CD8-positive, alpha-beta memory T cell (primary cell): ENCODE data around the gene RNASE12. TPM values are rescaled to one million over a fixed set of nuclear protein-coding genes. Genes with fewer than 3 reads are reported as not detected.

Experiments
- CTCF ChIA-PET: fragments of 350-600 bp; sonication (Branson Sonifier 250); formaldehyde crosslinking; loops from one replicate; lab custom pipeline; 2021; ENCODE audit warnings: antibody characterized with exemption; lab: Charles Lee
- POLR2A ChIA-PET: fragments of 350-600 bp; sonication (Branson Sonifier 250); formaldehyde crosslinking; loops from one replicate; lab custom pipeline; 2021; ENCODE audit warnings: antibody characterized with exemption; lab: Charles Lee
- DNase-seq, 5 donors: peaks; one replicate each; pipeline versions ENCODE4 v3.0.0 to v3.0.0-alpha.2; 2020 to 2022; ENCODE audit warnings: mixed read lengths in 1 of 5
- H3K27ac ChIP-seq: one replicate; pipeline ENCODE4 v1.7.0; 2013; ENCODE audit warnings: low read depth, mild to moderate bottlenecking, low read length, moderate library complexity
- H3K27me3 ChIP-seq: 2 replicates; pipeline ENCODE4 v1.7.0; 2013; ENCODE audit warnings: low read length, mild to moderate bottlenecking; ENCODE audit not compliant: insufficient read depth, poor library complexity, severe bottlenecking
- H3K36me3 ChIP-seq: 2 replicates; pipeline ENCODE4 v1.7.0; 2013; ENCODE audit warnings: mild to moderate bottlenecking, low read length, moderate library complexity; ENCODE audit not compliant: insufficient read depth
- H3K4me1 ChIP-seq: 2 replicates; pipeline ENCODE4 v1.7.0; 2013; ENCODE audit warnings: mild to moderate bottlenecking, low read length, moderate library complexity; ENCODE audit not compliant: insufficient read depth
- H3K4me3 ChIP-seq: 2 replicates; pipeline ENCODE4 v1.7.0; 2013; ENCODE audit warnings: mild to moderate bottlenecking, low read length
- H3K9me3 ChIP-seq: 2 replicates; pipeline ENCODE4 v1.7.0; 2013; ENCODE audit warnings: mild to moderate bottlenecking, low read length
- H3K27ac Mint-ChIP-seq, 8 donors: one replicate each; pipeline ENCODE4 v1.8.0; 2020 to 2021; ENCODE audit warnings: mixed read lengths in 8 of 8, mild to moderate bottlenecking in 6 of 8, inconsistent platforms in 3 of 8, moderate library complexity in 3 of 8
- H3K27me3 Mint-ChIP-seq, 2 donors: one replicate each; pipeline ENCODE4 v1.8.0; 2020 to 2021; ENCODE audit warnings: mixed read lengths in 2 of 2, mild to moderate bottlenecking in 1 of 2, moderate library complexity in 1 of 2
- H3K36me3 Mint-ChIP-seq, 3 donors: one replicate each; pipeline ENCODE4 v1.8.0; 2020 to 2021; ENCODE audit warnings: mixed read lengths in 3 of 3, inconsistent platforms in 1 of 3, mild to moderate bottlenecking in 1 of 3
- H3K4me1 Mint-ChIP-seq, 3 donors: one replicate each; pipeline ENCODE4 v1.8.0; 2020 to 2021; ENCODE audit warnings: mixed read lengths in 3 of 3, inconsistent platforms in 1 of 3, mild to moderate bottlenecking in 1 of 3
- H3K4me3 Mint-ChIP-seq, 7 donors: one replicate each; pipeline ENCODE4 v1.8.0; 2020 to 2021; ENCODE audit warnings: mixed read lengths in 7 of 7, mild to moderate bottlenecking in 6 of 7, moderate library complexity in 4 of 7, inconsistent platforms in 2 of 7
- H3K9me3 Mint-ChIP-seq, 5 donors: one replicate each; pipeline ENCODE4 v1.8.0; 2020 to 2022; ENCODE audit warnings: mixed read lengths in 5 of 5, mild to moderate bottlenecking in 3 of 5, moderate library complexity in 2 of 5, inconsistent platforms in 1 of 5
- polyA plus RNA-seq: library from polyadenylated mRNA; unstranded; fragments of 300-500 nt; fragmentation: Illumina TruSeq; gene quantifications from one replicate; pipeline ENCODE4 v1.2.3, GENCODE V29; 2021
- total RNA-seq, 2 experiments: library from RNA; stranded (reverse); gene quantifications; one replicate each; pipeline ENCODE4 v1.2.3, GENCODE V29; 2021

The RNASE12 gene
- total and polyA plus RNA-seq, 3 experiments from 2014 or later = not detected

DNA sequence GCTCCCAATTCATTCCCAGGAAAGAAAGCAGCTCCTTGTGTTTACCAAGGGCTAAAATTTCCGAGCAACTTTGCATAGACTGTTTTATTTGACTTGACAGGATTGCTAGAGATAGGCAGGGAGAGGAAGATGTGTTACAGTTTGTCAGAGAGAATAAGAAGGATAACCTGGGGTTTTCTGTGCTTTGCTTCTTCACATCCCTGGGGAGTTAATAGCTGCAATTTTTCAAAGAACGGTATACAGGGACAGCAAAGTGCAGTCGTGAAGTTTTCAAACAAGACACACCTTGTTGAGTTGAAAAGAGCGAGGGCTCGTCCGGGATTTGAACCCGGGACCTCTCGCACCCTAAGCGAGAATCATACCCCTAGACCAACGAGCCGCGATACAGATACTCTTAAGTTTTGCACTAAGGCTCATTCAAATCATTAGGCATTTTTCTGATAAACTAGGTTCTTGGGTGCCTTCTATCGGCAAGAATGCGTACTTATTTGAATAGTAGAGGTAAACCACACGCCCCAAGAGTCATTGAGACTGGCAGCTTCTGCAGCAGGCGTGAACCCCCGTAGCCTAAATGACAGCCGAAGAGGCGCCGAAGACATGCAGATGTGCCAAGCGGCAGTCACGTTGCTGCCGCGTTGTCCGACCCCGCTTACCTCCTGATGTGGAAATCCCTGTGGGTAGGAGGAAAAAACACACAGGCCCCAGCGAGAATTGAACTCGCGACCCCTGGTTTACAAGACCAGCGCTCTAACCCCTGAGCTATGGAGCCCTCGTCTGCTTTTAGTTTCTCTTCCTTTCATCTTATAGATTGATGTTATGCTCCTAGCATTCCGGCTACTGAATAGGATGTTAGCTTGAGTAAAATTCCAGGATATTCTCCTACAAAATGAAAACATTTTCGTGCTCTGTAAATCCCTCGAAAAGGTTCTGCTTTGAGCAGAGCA lies 22.2 kb upstream of the RNASE12 start:
- POLR2A ChIA-PET = interaction anchor here (0.7 to 2.3 kb wide), 10 partner anchors 13 to 271 kb away, joined by 3 to 31 read pairs (median 3); partner anchors contain the start of genes APEX1, OSGEP, PARP2 and PIP4P1
- Mint-ChIP-seq H3K4me3 (no peak overlapping the region), H3K36me3 (no peaks in the 10 kb centered on the region), H3K27me3 (peaks cover 0 to 3% of the 10 kb centered on the region in 2 donors), H3K4me1 (peaks cover 0 to 18% (median 12%) of the 10 kb centered on the region in 3 donors), H3K9me3 (no peaks in the 10 kb centered on the region), H3K27ac (no peak overlapping the region)
- CTCF ChIA-PET = interaction anchor here (0.7 to 3.1 kb wide), 19 partner anchors 9 to 286 kb away, joined by 3 to 34 read pairs (median 4); partner anchors contain the start of genes CCNB1IP1, PARP2 and TEP1
- Histone ChIP-seq H3K4me3 (peak overlapping the region; percentile 78), H3K27ac (no peak overlapping the region), H3K9me3 (no peaks in the 10 kb centered on the region), H3K36me3 (no peaks in the 10 kb centered on the region), H3K4me1 (peaks cover 34% of the 10 kb centered on the region), H3K27me3 (no peaks in the 10 kb centered on the region)
- DNase-seq = peak; percentile 66 to 93 (median 92)

DNA sequence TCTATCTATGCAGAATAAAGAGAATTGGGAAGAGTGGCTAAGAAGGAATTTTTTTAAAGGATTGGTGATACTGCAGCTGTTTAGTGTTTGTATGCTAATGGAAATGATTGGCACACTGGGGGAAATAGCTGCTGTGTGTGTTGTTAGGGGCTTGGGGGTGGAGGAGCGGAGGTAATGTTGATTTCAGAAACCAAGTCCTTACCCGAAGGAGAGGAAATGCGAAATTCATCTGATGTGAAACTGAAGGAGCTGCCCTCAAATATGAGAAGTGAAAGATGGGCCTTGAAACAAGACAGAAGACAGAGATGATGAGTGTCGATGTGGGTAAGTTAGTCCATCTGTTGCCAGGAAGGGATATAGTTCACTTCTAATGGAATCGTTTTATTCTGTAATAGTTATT lies 21.2 kb upstream of the RNASE12 start:
- H3K36me3 Mint-ChIP-seq = no peaks in the 10 kb centered on the region
- Histone ChIP-seq H3K27me3 (no peaks in the 10 kb centered on the region), H3K36me3 (no peaks in the 10 kb centered on the region), H3K4me1 (peaks cover 34% of the 10 kb centered on the region), H3K4me3 (no peak overlapping the region), H3K27ac (no peak overlapping the region), H3K9me3 (no peaks in the 10 kb centered on the region)
- no peaks in the 10 kb centered on the region for H3K9me3 Mint-ChIP-seq
- ChIA-PET POLR2A (interaction anchor here (0.7 to 2.3 kb wide), 4 partner anchors 14 to 270 kb away, joined by 3 to 31 read pairs (median 10); partner anchors contain the start of genes PARP2 and RNASE4), CTCF (interaction anchor here (0.9 to 3.1 kb wide), 11 partner anchors 10 to 285 kb away, joined by 3 to 34 read pairs (median 13); partner anchors contain the start of genes CCNB1IP1, PARP2 and TEP1)
- H3K4me3 Mint-ChIP-seq = no peak overlapping the region
- H3K27me3 Mint-ChIP-seq = peaks cover 0 to 3% of the 10 kb centered on the region in 2 donors
- H3K4me1 Mint-ChIP-seq = peaks cover 0 to 10% (median 9%) of the 10 kb centered on the region in 3 donors
- peak in 1 of 5 donors; percentile 42 for DNase-seq
- H3K27ac Mint-ChIP-seq = no peak overlapping the region

DNA sequence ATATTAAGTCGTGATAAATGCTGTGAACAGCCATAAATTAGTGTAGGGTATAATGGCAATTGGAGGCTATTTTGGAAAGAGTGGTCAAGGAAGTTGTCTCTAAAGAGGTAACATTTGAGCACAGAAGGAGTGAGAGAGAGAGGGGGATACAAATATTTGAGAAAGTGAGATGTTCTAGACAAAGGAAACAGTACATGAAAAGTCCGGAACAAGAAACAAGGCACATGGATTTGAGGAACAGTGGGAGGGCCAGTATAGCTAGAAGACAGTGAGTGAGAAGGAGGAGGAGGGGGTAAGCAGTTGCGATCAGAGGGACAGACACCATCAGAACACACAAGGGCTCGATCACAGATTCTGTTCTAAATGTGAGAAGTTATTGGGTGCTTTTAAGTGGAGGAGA lies 20.1 kb upstream of the RNASE12 start:
- H3K9me3 Mint-ChIP-seq = no peaks in the 10 kb centered on the region
- peaks cover 0 to 9% (median 6%) of the 10 kb centered on the region in 3 donors for H3K4me1 Mint-ChIP-seq
- H3K27me3 Mint-ChIP-seq = peaks cover 0 to 1% of the 10 kb centered on the region in 2 donors
- Histone ChIP-seq H3K36me3 (no peaks in the 10 kb centered on the region), H3K4me3 (no peak overlapping the region), H3K27ac (no peak overlapping the region), H3K4me1 (peaks cover 34% of the 10 kb centered on the region), H3K27me3 (no peaks in the 10 kb centered on the region), H3K9me3 (no peaks in the 10 kb centered on the region)
- H3K36me3 Mint-ChIP-seq = no peaks in the 10 kb centered on the region
- H3K27ac Mint-ChIP-seq = no peak overlapping the region
- POLR2A ChIA-PET = no interaction called here
- no peak for DNase-seq
- H3K4me3 Mint-ChIP-seq = no peak overlapping the region
- CTCF ChIA-PET = interaction anchor here (1.5 to 7.2 kb wide), 4 partner anchors 80 to 282 kb away, joined by 4 to 144 read pairs (median 18); partner anchors contain the start of genes CCNB1IP1, PARP2 and PNP

DNA sequence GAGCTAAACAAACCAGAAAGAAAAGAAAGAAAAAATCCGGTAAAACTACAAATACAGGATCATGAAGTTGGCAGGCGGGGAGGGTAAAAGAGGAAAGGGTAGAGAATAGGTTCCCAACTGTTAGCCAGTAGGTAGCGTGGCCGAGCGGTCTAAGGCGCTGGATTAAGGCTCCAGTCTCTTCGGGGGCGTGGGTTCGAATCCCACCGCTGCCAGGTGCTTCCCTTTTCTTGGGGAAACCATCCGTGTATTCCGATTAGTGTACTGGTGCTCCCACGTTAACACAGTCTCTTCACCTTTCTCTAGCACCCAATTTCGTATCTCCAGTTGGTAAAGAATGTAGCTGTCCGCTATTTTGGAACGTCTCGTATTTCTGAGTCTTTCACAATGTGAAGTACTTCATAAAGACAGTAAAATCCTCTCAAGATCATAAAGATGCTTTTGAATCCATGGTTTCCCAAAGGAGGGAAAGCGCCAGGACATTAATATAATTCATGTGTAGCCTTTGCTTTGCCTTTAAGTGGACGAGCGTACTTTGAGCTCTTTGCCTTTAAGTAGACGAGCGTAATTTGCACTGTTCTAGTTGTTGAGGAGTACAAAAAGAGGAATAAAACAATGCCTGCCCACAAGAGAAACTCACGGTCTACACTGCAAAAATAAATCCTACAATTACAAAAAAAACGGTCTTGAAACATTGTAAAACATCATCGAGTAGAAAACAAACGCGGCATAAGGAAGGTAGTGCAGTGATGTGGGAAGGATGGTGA lies 19.0 kb upstream of the RNASE12 start:
- Histone ChIP-seq H3K9me3 (no peaks in the 10 kb centered on the region), H3K27me3 (no peaks in the 10 kb centered on the region), H3K27ac (peak overlapping the region; percentile 45), H3K4me3 (peak overlapping the region; percentile 90), H3K36me3 (no peaks in the 10 kb centered on the region), H3K4me1 (peaks cover 34% of the 10 kb centered on the region)
- H3K27me3 Mint-ChIP-seq = no peaks in the 10 kb centered on the region
- H3K27ac Mint-ChIP-seq = no peak overlapping the region
- no peaks in the 10 kb centered on the region for H3K36me3 Mint-ChIP-seq
- ChIA-PET POLR2A (interaction anchor here (0.6 to 1.0 kb wide), 5 partner anchors 74 to 269 kb away, joined by 3 to 6 read pairs (median 4); partner anchors contain the start of genes PARP2 and RNASE4), CTCF (interaction anchor here (0.8 to 7.2 kb wide), 27 partner anchors 10 to 304 kb away, joined by 3 to 144 read pairs (median 4); partner anchors contain the start of genes APEX1, CCNB1IP1, OSGEP and PARP2)
- peaks cover 0 to 9% (median 6%) of the 10 kb centered on the region in 3 donors for H3K4me1 Mint-ChIP-seq
- H3K9me3 Mint-ChIP-seq = no peaks in the 10 kb centered on the region
- peak; percentile 58 to 80 (median 70) for DNase-seq
- no peak overlapping the region for H3K4me3 Mint-ChIP-seq

DNA sequence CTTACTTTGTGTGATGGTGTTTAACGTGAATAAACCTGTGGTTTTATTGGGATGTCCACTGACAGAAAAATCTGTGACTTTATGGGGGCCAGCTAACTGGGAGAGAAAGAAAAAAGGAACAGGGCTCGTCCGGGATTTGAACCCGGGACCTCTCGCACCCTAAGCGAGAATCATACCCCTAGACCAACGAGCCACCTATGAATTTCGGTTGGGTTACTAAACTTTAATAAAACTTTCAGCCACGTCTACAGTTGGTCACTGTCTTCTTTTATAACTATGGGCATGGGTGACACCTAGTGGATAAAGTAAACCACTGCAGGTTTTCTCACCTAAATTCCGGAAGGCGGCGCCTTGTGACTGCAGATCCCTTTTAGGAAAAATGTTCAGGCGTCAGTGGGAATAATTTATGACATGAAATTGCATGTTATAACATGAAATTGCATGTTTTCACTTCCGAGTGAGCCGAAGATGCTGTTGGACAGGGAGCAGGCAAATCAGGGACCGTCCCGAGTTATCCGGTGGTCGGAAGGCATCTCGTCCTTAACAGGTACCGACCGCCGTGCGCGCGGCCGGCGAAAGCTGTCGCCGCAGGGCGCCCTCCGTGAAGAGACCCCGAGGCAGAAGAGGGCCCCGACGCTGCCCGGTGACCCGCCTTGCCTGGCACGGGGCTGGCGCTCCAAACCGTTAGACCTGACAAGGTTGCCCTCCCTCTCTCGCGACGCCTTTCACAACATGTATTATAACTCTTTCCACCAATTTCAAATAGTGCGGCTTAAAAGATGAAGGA lies 18.2 kb upstream of the RNASE12 start:
- Mint-ChIP-seq H3K4me3 (no peak overlapping the region), H3K9me3 (no peaks in the 10 kb centered on the region), H3K4me1 (peaks cover 0 to 4% (median under 1%) of the 10 kb centered on the region in 3 donors), H3K36me3 (no peaks in the 10 kb centered on the region), H3K27me3 (no peaks in the 10 kb centered on the region), H3K27ac (no peak overlapping the region)
- peak overlapping the region; percentile 90 for H3K4me3 ChIP-seq
- ChIA-PET POLR2A (interaction anchor here (0.6 to 0.9 kb wide), 3 partner anchors 210 to 268 kb away, joined by 4 to 12 read pairs (median 4); partner anchors contain the start of gene PARP2), CTCF (interaction anchor here (0.6 to 7.2 kb wide), 30 partner anchors 11 to 304 kb away, joined by 3 to 144 read pairs (median 4); partner anchors contain the start of genes APEX1, CCNB1IP1, OSGEP and PARP2)
- no peaks in the 10 kb centered on the region for H3K27me3 ChIP-seq
- DNase-seq = peak; percentile 41 to 78 (median 69)
- H3K36me3 ChIP-seq = no peaks in the 10 kb centered on the region
- no peaks in the 10 kb centered on the region for H3K9me3 ChIP-seq
- peak overlapping the region; percentile 45 for H3K27ac ChIP-seq
- peaks cover 30% of the 10 kb centered on the region for H3K4me1 ChIP-seq

DNA sequence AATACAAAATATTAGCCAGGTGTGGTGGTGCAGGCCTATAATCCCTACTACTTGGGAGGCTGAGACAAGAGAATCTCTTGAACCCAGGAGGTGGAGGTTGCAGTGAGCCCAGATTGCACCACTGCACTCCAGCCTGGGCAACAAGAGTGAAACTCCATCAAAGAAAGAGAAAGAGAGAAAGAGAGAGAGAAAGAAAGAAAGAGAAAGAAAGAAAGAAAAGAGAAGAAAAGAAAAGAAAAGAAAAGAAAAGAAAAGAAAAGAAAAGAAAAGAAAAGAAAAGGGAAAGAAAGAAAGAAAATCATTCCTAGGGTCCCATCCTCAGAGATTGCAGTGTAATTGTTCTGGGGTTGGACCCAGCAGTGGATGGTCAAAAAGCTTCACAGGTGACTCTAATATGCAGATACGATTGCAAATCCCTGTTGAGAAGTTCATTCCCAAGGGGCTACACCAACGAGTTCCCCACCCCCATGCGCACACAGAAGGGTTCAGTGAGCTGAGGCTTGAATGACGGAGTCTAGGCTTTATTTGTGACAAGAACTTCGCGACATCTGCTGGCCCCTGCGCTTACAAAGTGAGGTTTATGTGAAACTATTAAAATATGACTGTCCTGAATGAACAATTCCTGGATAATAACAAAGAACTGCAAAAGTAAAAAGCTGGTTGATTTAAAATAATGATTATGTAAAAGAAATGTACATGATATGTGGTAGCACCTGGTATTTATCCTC lies 17.4 kb upstream of the RNASE12 start:
- DNase-seq = no peak
- H3K36me3 Mint-ChIP-seq = no peaks in the 10 kb centered on the region

More for the DNA sequence above, 17.4 kb upstream of the RNASE12 start:
- no peaks in the 10 kb centered on the region for H3K9me3 Mint-ChIP-seq
- POLR2A ChIA-PET = interaction anchor here (0.5 kb wide), 1 partner anchor 285 kb away, joined by 7 read pairs; no protein-coding TSS in a partner anchor
- Histone ChIP-seq H3K27ac (no peak overlapping the region), H3K4me1 (peaks cover 24% of the 10 kb centered on the region), H3K27me3 (no peaks in the 10 kb centered on the region), H3K9me3 (no peaks in the 10 kb centered on the region), H3K36me3 (no peaks in the 10 kb centered on the region), H3K4me3 (no peak overlapping the region)
- H3K4me3 Mint-ChIP-seq = peak overlapping the region in 1 of 7 donors; percentile 25
- peak overlapping the region in 1 of 8 donors; percentile 41 for H3K27ac Mint-ChIP-seq
- no peaks in the 10 kb centered on the region for H3K27me3 Mint-ChIP-seq
- CTCF ChIA-PET = interaction anchor here (1.2 to 7.2 kb wide), 11 partner anchors 15 to 291 kb away, joined by 3 to 144 read pairs (median 5); partner anchors contain the start of genes APEX1, CCNB1IP1, OSGEP and PARP2
- peaks cover 0 to 3% (median 0%) of the 10 kb centered on the region in 3 donors for H3K4me1 Mint-ChIP-seq
